Heart left ventricle (tissue), 13 donors: ENCODE measurements around the gene CSPG4.
"Not testable (repeated sequence)": the region's sequence is repeated elsewhere in the genome, so short reads cannot be mapped to it uniquely, and the experiment has no call there.

Experiments used
- POLR2A ChIP-seq, 2 donors: fragments of 450-650 bp; IDR thresholded peaks; one replicate each; pipeline ENCODE4 v1.6.1; 2017; ENCODE audit warnings: antibody characterized with exemption in 2 of 2, mild to moderate bottlenecking in 2 of 2, moderate library complexity in 2 of 2
- TF ChIP-seq, protein P1 (sequence below), 12 donors: fragments of 200-600 bp; sonication (generic) in 4 of 12; IDR thresholded peaks; one replicate each; pipeline versions ENCODE4 v1.5.0 to v1.8.0; 2018 to 2022; ENCODE audit warnings: antibody characterized with exemption in 12 of 12, mild to moderate bottlenecking in 5 of 12
- donor health status: ischemic (EF 13 %, LVEDD 7.1; RV severe dilation, severe dysfunction).
- donor health status: DM: no; HTN: yes; CAD: no.
- donor health status: DM: no; HTN: no; CAD: no.
- donor health status: ischemic (EF 25% LVEDD 6.9; RV normal size, moderate dysfunction).
- donor health status: ischemic (EF 25% LVEDD 5.7; RV mildly dilated, moderate dysfunction).
- donor health status: ischemic (EF 35%, LVEDD 5.7; RV mildly dilated, moderate dysfunction).
- donor health status: nonischemic (EF 11% LVEDD 7.7; RV severe dilation, severe dysfunction).
- donor health status: DM: yes; HTN: yes; CAD: no.
- donor health status: PGD.
- donor health status: ischemic (EF 29% LVEDD 5.4; RV normal size, mild dysfunction).
- donor health status: nonischemic (EF 23%, LVEDD 6.1; RV moderate dilation, normal function).

GRCh38 chr15:75716249-75716950 is 3.8 kb upstream of the CSPG4 start:
- TF ChIP-seq, protein P1, sequence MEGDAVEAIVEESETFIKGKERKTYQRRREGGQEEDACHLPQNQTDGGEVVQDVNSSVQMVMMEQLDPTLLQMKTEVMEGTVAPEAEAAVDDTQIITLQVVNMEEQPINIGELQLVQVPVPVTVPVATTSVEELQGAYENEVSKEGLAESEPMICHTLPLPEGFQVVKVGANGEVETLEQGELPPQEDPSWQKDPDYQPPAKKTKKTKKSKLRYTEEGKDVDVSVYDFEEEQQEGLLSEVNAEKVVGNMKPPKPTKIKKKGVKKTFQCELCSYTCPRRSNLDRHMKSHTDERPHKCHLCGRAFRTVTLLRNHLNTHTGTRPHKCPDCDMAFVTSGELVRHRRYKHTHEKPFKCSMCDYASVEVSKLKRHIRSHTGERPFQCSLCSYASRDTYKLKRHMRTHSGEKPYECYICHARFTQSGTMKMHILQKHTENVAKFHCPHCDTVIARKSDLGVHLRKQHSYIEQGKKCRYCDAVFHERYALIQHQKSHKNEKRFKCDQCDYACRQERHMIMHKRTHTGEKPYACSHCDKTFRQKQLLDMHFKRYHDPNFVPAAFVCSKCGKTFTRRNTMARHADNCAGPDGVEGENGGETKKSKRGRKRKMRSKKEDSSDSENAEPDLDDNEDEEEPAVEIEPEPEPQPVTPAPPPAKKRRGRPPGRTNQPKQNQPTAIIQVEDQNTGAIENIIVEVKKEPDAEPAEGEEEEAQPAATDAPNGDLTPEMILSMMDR (IDR thresholded peaks at IDR 0.05) = not testable (repeated sequence)
- not testable (repeated sequence) for TF ChIP-seq POLR2A (IDR thresholded peaks at IDR 0.05)
